ENCODE data around the gene LRRC10B.

Gene LRRC10B

GRCh38 chr11:61486011-61486620 is 22.4 kb upstream of the LRRC10B start:
- H4K91ac ChIP-seq (ENCODE audit: low read depth, low read length): no peak overlapping the region
- no peak overlapping the region for H3K4me3 ChIP-seq (ENCODE audit: low read depth, low read length)
- no peak overlapping the region for H3K27ac ChIP-seq (ENCODE audit: low read depth, low read length)
- no peak overlapping the region for H3K4ac ChIP-seq (ENCODE audit: low read depth, low read length)
- H3K18ac ChIP-seq (ENCODE audit: low read length): no peak overlapping the region
- no peaks in the 10 kb centered on the region for H3K79me2 ChIP-seq (ENCODE audit: control insufficient read depth, insufficient read depth, low read length, poor library complexity)
- no peak overlapping the region for H2BK120ac ChIP-seq (ENCODE audit: insufficient read depth, low read length, poor library complexity)
- H2AFZ ChIP-seq (ENCODE audit: insufficient read depth, low read length, poor library complexity): no peak overlapping the region
- no peak overlapping the region for H3K23ac ChIP-seq (ENCODE audit: low read length)
- no peak overlapping the region for H3K9ac ChIP-seq (ENCODE audit: low read length)
- no peak overlapping the region for H2BK12ac ChIP-seq (ENCODE audit: low read length)
- no peak overlapping the region for H3K4me2 ChIP-seq (ENCODE audit: low read length)
- no peak overlapping the region for H3K14ac ChIP-seq (ENCODE audit: low read length)
- peaks cover 20 to 26% of the 10 kb centered on the region in 2 experiments for H3K4me1 ChIP-seq (ENCODE audit: control insufficient read depth in 1 of 2, insufficient read depth in 2 of 2, low read length in 2 of 2)
- no CpG with 5 or more reads among the region's 6 CpGs for whole genome bisulfite sequencing (ENCODE audit: extremely low coverage, insufficient coverage, insufficient read length)
- no peaks in the 10 kb centered on the region for H3K36me3 ChIP-seq (ENCODE audit: control insufficient read depth in 1 of 2, insufficient read depth in 2 of 2, low read length in 2 of 2)
- no peak overlapping the region for H2AK5ac ChIP-seq (ENCODE audit: low read length)
- H4K8ac ChIP-seq (ENCODE audit: low read depth, low read length): no peak overlapping the region
- H3K27me3 ChIP-seq (ENCODE audit: insufficient read depth, low read length): no peaks in the 10 kb centered on the region
- H3K79me1 ChIP-seq (ENCODE audit: low read length): peaks cover 12% of the 10 kb centered on the region
- no peak overlapping the region for H4K12ac ChIP-seq (ENCODE audit: low read depth, low read length)
- peaks cover 2% of the 10 kb centered on the region for H3K9me3 ChIP-seq (ENCODE audit: insufficient read depth, low read depth, low read length)
- H2BK5ac ChIP-seq (ENCODE audit: low read depth, low read length, poor library complexity): no peak overlapping the region
- no peak for DNase-seq

DNA sequence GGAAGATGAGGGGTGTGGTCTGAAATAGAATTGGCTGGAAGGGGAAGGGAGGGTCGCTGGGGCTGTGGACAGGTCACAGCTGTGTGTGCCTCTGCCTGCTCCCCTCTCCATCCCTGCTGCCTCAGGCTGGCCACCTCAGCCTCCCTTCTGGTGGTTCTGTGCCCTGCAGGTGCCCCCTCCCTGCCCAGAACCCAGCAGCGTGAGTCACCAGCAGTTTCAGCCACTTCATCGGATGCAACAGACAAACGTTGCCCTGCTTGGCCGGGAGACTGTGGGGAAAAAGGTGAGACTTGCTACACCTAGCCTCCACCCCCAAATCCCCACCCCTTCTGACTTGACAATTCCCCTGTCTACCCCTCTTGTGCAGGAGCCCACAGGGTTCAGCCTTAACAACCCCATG is 21.8 kb upstream of the LRRC10B start:
- H3K4me3 ChIP-seq (ENCODE audit: low read depth, low read length): peak overlapping the region; percentile 46
- H4K12ac ChIP-seq (ENCODE audit: low read depth, low read length): no peak overlapping the region
- H3K79me1 ChIP-seq (ENCODE audit: low read length): peaks cover 12% of the 10 kb centered on the region
- no peak overlapping the region for H3K9ac ChIP-seq (ENCODE audit: low read length)
- no peaks in the 10 kb centered on the region for H3K36me3 ChIP-seq (ENCODE audit: control insufficient read depth in 1 of 2, insufficient read depth in 2 of 2, low read length in 2 of 2)
- no peak overlapping the region for H3K18ac ChIP-seq (ENCODE audit: low read length)
- H2BK5ac ChIP-seq (ENCODE audit: low read depth, low read length, poor library complexity): no peak overlapping the region
- H3K23ac ChIP-seq (ENCODE audit: low read length): no peak overlapping the region
- H3K27ac ChIP-seq (ENCODE audit: low read depth, low read length): no peak overlapping the region
- no peak for DNase-seq
- H3K4me1 ChIP-seq (ENCODE audit: control insufficient read depth in 1 of 2, insufficient read depth in 2 of 2, low read length in 2 of 2): peaks cover 16 to 25% of the 10 kb centered on the region in 2 experiments
- H4K8ac ChIP-seq (ENCODE audit: low read depth, low read length): no peak overlapping the region
- H3K9me3 ChIP-seq (ENCODE audit: insufficient read depth, low read depth, low read length): peaks cover 2% of the 10 kb centered on the region
- no CpG with 5 or more reads among the region's 5 CpGs for WGBS (ENCODE audit: extremely low coverage, insufficient coverage, insufficient read length)
- no peaks in the 10 kb centered on the region for H3K27me3 ChIP-seq (ENCODE audit: insufficient read depth, low read length)
- no peaks in the 10 kb centered on the region for H3K79me2 ChIP-seq (ENCODE audit: control insufficient read depth, insufficient read depth, low read length, poor library complexity)
- H3K4ac ChIP-seq (ENCODE audit: low read depth, low read length): no peak overlapping the region
- no peak overlapping the region for H2BK120ac ChIP-seq (ENCODE audit: insufficient read depth, low read length, poor library complexity)
- no peak overlapping the region for H2AFZ ChIP-seq (ENCODE audit: insufficient read depth, low read length, poor library complexity)
- H4K91ac ChIP-seq (ENCODE audit: low read depth, low read length): no peak overlapping the region
- no peak overlapping the region for H3K14ac ChIP-seq (ENCODE audit: low read length)
- no peak overlapping the region for H2AK5ac ChIP-seq (ENCODE audit: low read length)
- H3K4me2 ChIP-seq (ENCODE audit: low read length): no peak overlapping the region
- H2BK12ac ChIP-seq (ENCODE audit: low read length): no peak overlapping the region

- no peak overlapping the region for H2AK5ac ChIP-seq (ENCODE audit: low read length)
- no peak overlapping the region for H3K4me3 ChIP-seq (ENCODE audit: low read depth, low read length)
- no peak overlapping the region for H3K4ac ChIP-seq (ENCODE audit: low read depth, low read length)
- H2BK5ac ChIP-seq (ENCODE audit: low read depth, low read length, poor library complexity): no peak overlapping the region
- no peak overlapping the region for H2AFZ ChIP-seq (ENCODE audit: insufficient read depth, low read length, poor library complexity)
- no peaks in the 10 kb centered on the region for H3K27me3 ChIP-seq (ENCODE audit: insufficient read depth, low read length)
- no peak overlapping the region for H3K4me2 ChIP-seq (ENCODE audit: low read length)
- H3K9me3 ChIP-seq (ENCODE audit: insufficient read depth, low read depth, low read length): peaks cover 2% of the 10 kb centered on the region
- H4K8ac ChIP-seq (ENCODE audit: low read depth, low read length): no peak overlapping the region
- no peak overlapping the region for H3K23ac ChIP-seq (ENCODE audit: low read length)
- H3K4me1 ChIP-seq (ENCODE audit: control insufficient read depth in 1 of 2, insufficient read depth in 2 of 2, low read length in 2 of 2): peaks cover 16 to 23% of the 10 kb centered on the region in 2 experiments
- no peak overlapping the region for H2BK120ac ChIP-seq (ENCODE audit: insufficient read depth, low read length, poor library complexity)
- H3K36me3 ChIP-seq (ENCODE audit: control insufficient read depth in 1 of 2, insufficient read depth in 2 of 2, low read length in 2 of 2): no peaks in the 10 kb centered on the region
- no peak overlapping the region for H3K9ac ChIP-seq (ENCODE audit: low read length)
- no peak overlapping the region for H2BK12ac ChIP-seq (ENCODE audit: low read length)
- no peak overlapping the region for H3K27ac ChIP-seq (ENCODE audit: low read depth, low read length)
- no peaks in the 10 kb centered on the region for H3K79me2 ChIP-seq (ENCODE audit: control insufficient read depth, insufficient read depth, low read length, poor library complexity)
- peaks cover 12% of the 10 kb centered on the region for H3K79me1 ChIP-seq (ENCODE audit: low read length)
- no CpG with 5 or more reads among the region's 4 CpGs for WGBS (ENCODE audit: extremely low coverage, insufficient coverage, insufficient read length)
- no peak overlapping the region for H4K12ac ChIP-seq (ENCODE audit: low read depth, low read length)
- DNase-seq: no peak
- no peak overlapping the region for H3K18ac ChIP-seq (ENCODE audit: low read length)
- H4K91ac ChIP-seq (ENCODE audit: low read depth, low read length): no peak overlapping the region
- no peak overlapping the region for H3K14ac ChIP-seq (ENCODE audit: low read length)
These were observed 21.1 kb upstream of the LRRC10B start for GRCh38 chr11:61487342-61488025.

DNA sequence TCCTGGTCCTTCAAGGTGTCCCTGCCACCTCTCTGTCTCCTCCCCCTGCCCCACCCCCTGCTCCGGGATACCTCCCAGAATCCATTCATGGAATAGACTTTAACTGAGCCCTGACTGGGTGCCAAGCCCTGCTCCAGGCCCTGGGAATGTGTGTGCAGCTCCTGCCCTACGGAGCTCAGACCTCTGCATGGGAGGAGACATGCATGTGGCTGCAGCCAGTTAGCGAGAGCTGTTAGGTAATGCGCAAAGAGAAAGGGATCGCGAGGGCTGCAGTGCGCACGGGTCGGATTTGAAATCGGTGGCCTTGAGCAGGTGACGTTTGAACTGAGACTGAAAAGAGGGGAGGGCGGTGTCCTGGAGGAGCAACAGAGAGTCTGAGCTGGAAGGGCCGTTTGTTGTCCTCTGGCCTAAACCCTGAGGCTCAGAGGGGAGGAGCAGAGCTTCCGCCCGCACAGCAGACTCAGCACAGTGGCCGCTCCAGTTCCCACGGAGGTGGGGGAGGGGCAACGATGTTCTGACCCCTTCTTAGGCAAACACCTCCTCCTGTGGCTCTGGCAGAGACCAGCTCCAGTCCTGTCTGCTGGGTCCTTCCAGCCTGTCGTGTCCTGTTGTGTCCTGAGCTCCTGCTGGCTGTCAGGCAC is 19.8 kb upstream of the LRRC10B start:
- Histone ChIP-seq H3K4me1 (ENCODE audit: control insufficient read depth in 1 of 2, insufficient read depth in 2 of 2, low read length in 2 of 2) (peaks cover 16 to 19% of the 10 kb centered on the region in 2 experiments), H3K36me3 (ENCODE audit: control insufficient read depth in 1 of 2, insufficient read depth in 2 of 2, low read length in 2 of 2) (no peaks in the 10 kb centered on the region), H2BK120ac (ENCODE audit: insufficient read depth, low read length, poor library complexity) (no peak overlapping the region), H3K23ac (ENCODE audit: low read length) (no peak overlapping the region), H4K91ac (ENCODE audit: low read depth, low read length) (no peak overlapping the region), H3K79me2 (ENCODE audit: control insufficient read depth, insufficient read depth, low read length, poor library complexity) (no peaks in the 10 kb centered on the region), H3K18ac (ENCODE audit: low read length) (peak overlapping the region; percentile 27), H3K27me3 (ENCODE audit: insufficient read depth, low read length) (no peaks in the 10 kb centered on the region), H3K14ac (ENCODE audit: low read length) (peak overlapping the region; percentile 2), H3K4me2 (ENCODE audit: low read length) (peak overlapping the region; percentile 23), H3K27ac (ENCODE audit: low read depth, low read length) (peak overlapping the region; percentile 11), H2BK12ac (ENCODE audit: low read length) (peak overlapping the region; percentile 2), H2BK5ac (ENCODE audit: low read depth, low read length, poor library complexity) (peak overlapping the region; percentile 2), H4K12ac (ENCODE audit: low read depth, low read length) (no peak overlapping the region), H3K4me3 (ENCODE audit: low read depth, low read length) (no peak overlapping the region), H3K4ac (ENCODE audit: low read depth, low read length) (no peak overlapping the region), H3K9ac (ENCODE audit: low read length) (no peak overlapping the region), H2AK5ac (ENCODE audit: low read length) (no peak overlapping the region), H3K9me3 (ENCODE audit: insufficient read depth, low read depth, low read length) (peaks cover 2% of the 10 kb centered on the region), H3K79me1 (ENCODE audit: low read length) (peaks cover 12% of the 10 kb centered on the region), H4K8ac (ENCODE audit: low read depth, low read length) (peak overlapping the region; percentile 17), H2AFZ (ENCODE audit: insufficient read depth, low read length, poor library complexity) (peak overlapping the region; percentile 37)
- no CpG with 5 or more reads among the region's 19 CpGs for WGBS (ENCODE audit: extremely low coverage, insufficient coverage, insufficient read length)
- DNase-seq: peak; percentile 93 to 96

Data from trophoblast cell (in vitro differentiated cells and primary cell).